ENCODE measurements around the gene ALS2. TPM values are rescaled to one million over a fixed set of nuclear protein-coding genes. Genes with fewer than 3 reads are reported as not detected.
"Not testable (repeated sequence)": the region's sequence is repeated elsewhere in the genome, so short reads cannot be mapped to it uniquely, and the experiment has no call there.

The ALS2 gene
- total and polyA plus RNA-seq, 8 donors, result 4.1 to 48.4 (median 9.4) TPM

DNA sequence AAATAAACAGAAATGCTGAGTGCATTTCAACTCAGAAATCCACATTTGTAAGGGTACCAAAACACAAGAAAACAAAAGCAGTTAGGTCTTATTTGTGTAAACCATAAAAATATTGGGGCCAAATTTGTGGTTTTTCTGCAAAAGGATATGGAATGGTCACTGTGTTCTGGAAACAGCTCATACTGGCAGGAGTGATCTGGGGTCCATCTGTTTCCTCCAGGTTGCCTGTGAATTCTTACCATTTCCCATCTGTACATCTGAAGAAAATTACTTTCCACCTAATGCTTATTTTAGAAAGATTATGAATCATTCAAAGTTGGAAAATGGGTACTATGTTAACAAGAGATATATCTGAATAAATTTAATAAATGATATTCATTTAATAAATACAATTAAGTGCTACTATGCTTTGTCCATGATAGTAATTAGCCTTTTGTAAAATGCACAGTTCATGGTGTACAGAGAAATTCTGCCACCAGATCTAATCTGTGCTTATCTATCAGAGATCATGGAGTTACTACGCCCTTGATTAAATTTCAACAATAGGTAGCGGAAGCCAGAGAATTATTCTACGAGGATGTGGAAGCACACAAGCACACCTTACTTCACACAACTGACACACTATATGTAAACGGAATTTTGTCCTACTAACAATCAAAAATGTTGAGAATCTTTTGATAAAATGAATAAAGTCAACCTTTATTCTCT is 10.9 kb downstream of the ALS2 start:
- Histone ChIP-seq H3K27ac (no peak overlapping the region), H3K9me3 (no peaks in the 10 kb centered on the region), H3K4me1 (peaks cover 0 to 34% (median 14%) of the 10 kb centered on the region in 4 donors), H3K36me3 (peaks cover 0 to 23% (median 14%) of the 10 kb centered on the region in 4 donors), H3K27me3 (no peaks in the 10 kb centered on the region), H3K4me3 (no peak overlapping the region)
- intact Hi-C loops (cut with DNase I; ENCODE audit: low total_unique reads), result no loop called here
- no peak for DNase-seq
- TF ChIP-seq, protein P1, sequence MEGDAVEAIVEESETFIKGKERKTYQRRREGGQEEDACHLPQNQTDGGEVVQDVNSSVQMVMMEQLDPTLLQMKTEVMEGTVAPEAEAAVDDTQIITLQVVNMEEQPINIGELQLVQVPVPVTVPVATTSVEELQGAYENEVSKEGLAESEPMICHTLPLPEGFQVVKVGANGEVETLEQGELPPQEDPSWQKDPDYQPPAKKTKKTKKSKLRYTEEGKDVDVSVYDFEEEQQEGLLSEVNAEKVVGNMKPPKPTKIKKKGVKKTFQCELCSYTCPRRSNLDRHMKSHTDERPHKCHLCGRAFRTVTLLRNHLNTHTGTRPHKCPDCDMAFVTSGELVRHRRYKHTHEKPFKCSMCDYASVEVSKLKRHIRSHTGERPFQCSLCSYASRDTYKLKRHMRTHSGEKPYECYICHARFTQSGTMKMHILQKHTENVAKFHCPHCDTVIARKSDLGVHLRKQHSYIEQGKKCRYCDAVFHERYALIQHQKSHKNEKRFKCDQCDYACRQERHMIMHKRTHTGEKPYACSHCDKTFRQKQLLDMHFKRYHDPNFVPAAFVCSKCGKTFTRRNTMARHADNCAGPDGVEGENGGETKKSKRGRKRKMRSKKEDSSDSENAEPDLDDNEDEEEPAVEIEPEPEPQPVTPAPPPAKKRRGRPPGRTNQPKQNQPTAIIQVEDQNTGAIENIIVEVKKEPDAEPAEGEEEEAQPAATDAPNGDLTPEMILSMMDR (IDR thresholded peaks at IDR 0.05), result no peak
- TF ChIP-seq POLR2A (IDR thresholded peaks at IDR 0.05) (no peak), EP300 (IDR thresholded peaks at IDR 0.05) (no peak)
- 37 to 61% (median 53%) methylated on average over 4 of the region's 4 CpGs for WGBS, 5 donors

DNA sequence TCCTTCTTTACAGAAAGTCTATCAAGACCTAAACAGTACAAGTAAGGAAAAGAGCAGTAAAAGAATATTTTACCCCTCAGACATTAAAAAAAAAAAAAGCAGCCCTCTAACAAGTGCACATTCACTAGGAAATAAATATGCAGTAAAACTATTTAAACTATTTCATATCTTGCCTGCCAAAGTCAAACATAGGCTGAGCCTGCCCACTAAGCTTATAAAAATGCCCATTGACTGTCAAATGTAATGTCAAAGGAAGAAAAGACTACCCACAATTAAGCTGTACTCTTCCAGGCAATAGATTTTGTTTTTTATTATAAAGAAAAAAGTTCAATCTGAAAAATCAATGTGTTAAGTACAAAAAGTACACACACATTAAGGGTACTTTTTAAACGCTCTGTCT is 11.8 kb downstream of the ALS2 start:
- no peak overlapping the region for H3K27ac ChIP-seq

DNA sequence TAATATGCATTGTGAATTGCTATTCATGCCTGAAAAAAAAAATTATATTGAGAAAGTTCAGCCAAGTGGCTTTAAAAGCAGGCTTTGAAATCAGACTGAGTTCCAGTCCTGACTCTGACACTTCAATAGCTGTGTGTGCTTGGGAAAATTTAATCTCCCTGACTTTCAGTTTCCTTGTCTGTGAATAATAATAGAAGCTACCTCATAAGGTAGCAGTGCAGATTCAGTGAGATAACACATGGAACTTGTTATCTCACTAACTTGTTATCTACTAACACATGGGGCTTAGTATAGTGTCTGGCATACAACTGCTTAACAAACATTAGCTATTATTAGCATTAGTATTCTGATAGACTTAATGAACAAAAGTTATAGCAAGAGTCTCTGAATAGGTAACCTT is 14.9 kb downstream of the ALS2 start:
- intact Hi-C loops (cut with DNase I; ENCODE audit: low total_unique reads), result no loop called here

More for the DNA sequence above, 11.8 kb downstream of the ALS2 start:
- Histone ChIP-seq H3K4me3 (no peak overlapping the region), H3K36me3 (peaks cover 0 to 32% (median 16%) of the 10 kb centered on the region in 4 donors), H3K4me1 (peaks cover 0 to 32% (median 14%) of the 10 kb centered on the region in 4 donors), H3K9me3 (no peaks in the 10 kb centered on the region), H3K27me3 (no peaks in the 10 kb centered on the region)
- no peak for TF ChIP-seq EP300 (IDR thresholded peaks at IDR 0.05)
- TF ChIP-seq, protein P1 (IDR thresholded peaks at IDR 0.05), result no peak
- TF ChIP-seq POLR2A (IDR thresholded peaks at IDR 0.05), result no peak
- TF ChIP-seq POLR2AphosphoS5 (IDR thresholded peaks at IDR 0.05), result no peak
- intact Hi-C loops (cut with DNase I; ENCODE audit: low total_unique reads), result no loop called here
- DNase-seq, result no peak
- 66 to 87% (median 74%) methylated on average over 1 of the region's 1 CpG for WGBS, 5 donors

DNA sequence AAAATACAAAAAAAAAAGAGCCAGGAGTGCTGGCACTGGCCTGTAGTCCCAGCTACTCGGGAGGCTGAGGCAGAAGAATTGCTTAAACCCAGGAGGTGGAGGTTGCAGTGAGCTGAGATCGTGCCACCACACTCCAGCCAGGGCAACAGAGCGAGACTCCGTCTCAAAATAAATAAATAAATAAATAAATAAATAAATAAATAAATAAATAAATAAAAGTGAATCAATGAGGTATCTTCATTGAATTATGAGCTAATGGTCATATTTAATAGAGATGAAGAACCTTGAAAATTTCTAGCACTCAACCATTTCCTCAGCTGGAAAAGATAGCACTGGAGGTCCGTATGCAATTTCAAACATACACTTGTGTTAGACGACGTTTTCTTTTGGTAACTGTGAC is 16.3 kb downstream of the ALS2 start:
- H3K27ac ChIP-seq; H3K9me3 ChIP-seq; H3K4me3 ChIP-seq; H3K27me3 ChIP-seq; DNase-seq; intact Hi-C loops (cut with DNase I; ENCODE audit: low total_unique reads): not testable (repeated sequence)
- Histone ChIP-seq H3K36me3 (peaks cover 9 to 67% (median 52%) of the 10 kb centered on the region in 4 donors), H3K4me1 (peaks cover 0 to 16% (median 9%) of the 10 kb centered on the region in 4 donors)
- 95 to 98% (median 96%) methylated on average over 7 of the region's 7 CpGs for WGBS, 5 donors

More for the DNA sequence above, 14.9 kb downstream of the ALS2 start:
- no peak overlapping the region for H3K4me3 ChIP-seq
- no peak for DNase-seq
- peaks cover 0 to 25% (median 14%) of the 10 kb centered on the region in 4 donors for H3K4me1 ChIP-seq
- H3K36me3 ChIP-seq, result peaks cover 8 to 56% (median 40%) of the 10 kb centered on the region in 4 donors
- no peak overlapping the region for H3K27ac ChIP-seq
- no peaks in the 10 kb centered on the region for H3K9me3 ChIP-seq
- no peaks in the 10 kb centered on the region for H3K27me3 ChIP-seq
- TF ChIP-seq POLR2A (IDR thresholded peaks at IDR 0.05) (no peak), EP300 (IDR thresholded peaks at IDR 0.05) (no peak), POLR2AphosphoS5 (IDR thresholded peaks at IDR 0.05) (no peak)
- TF ChIP-seq, protein P1 (IDR thresholded peaks at IDR 0.05), result no peak

DNA sequence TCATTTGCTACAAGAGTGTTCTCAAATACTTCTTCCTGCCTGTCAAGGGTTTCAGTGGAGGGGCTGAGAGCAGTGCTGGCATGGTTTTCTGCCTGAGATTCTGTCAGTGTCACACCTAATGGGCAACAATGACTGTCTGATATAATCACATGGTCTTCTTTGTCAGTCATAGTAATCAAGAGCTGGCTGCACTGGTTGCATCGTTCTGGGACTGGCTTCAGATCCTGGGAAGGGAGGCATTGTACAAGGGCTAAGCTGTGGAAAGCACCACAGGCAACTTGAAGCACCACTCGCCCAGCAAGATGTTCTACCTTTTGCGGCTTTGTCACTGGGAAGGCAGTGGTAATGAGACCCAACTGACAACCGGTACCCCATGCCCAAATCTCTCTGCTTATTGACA is 19.6 kb downstream of the ALS2 start:
- WGBS, 5 donors, result 88 to 95% (median 92%) methylated on average over 3 to 4 of the region's 4 CpGs
- H3K9me3 ChIP-seq, result no peaks in the 10 kb centered on the region
- DNase-seq, result no peak
- H3K27ac ChIP-seq, result no peak overlapping the region
- no peak overlapping the region for H3K4me3 ChIP-seq
- H3K4me1 ChIP-seq, result peaks cover 0 to 22% (median 0%) of the 10 kb centered on the region in 4 donors
- peaks cover 14 to 73% (median 57%) of the 10 kb centered on the region in 4 donors for H3K36me3 ChIP-seq
- H3K27me3 ChIP-seq, result no peaks in the 10 kb centered on the region
- TF ChIP-seq EP300 (IDR thresholded peaks at IDR 0.05) (no peak), POLR2A (IDR thresholded peaks at IDR 0.05) (no peak), POLR2AphosphoS5 (IDR thresholded peaks at IDR 0.05) (no peak)
- TF ChIP-seq, protein P1 (IDR thresholded peaks at IDR 0.05), result no peak
- intact Hi-C loops (cut with DNase I; ENCODE audit: low total_unique reads), result no loop called here

All from stomach (tissue), 9 donors.